NCI-H146 (cell line): Measurements from ENCODE around the gene KLK3.
"Not testable (repeated sequence)": the region's sequence is repeated elsewhere in the genome, so short reads cannot be mapped to it uniquely, and the experiment has no call there.

ENCODE experiments used
- DNase-seq: peaks from one replicate; lab custom pipeline; 2025; lab: John Stamatoyannopoulos, UW

KLK3 gene

GRCh38 chr19:50854636-50855410, at the start of gene KLK3:
Gene KLK3 (plus strand): TSS chr19:50854915. CDS start chr19:50854956, 41 bp downstream.
- DNase-seq = no peak

GRCh38 chr19:50808856-50809255, 45.9 kb upstream of the KLK3 start:
- no peak for DNase-seq

GRCh38 chr19:50811622-50812238, 43.0 kb upstream of the KLK3 start:
- not testable (repeated sequence) for DNase-seq

- DNase-seq = no peak
Observed at GRCh38 chr19:50812474-50812873, 42.2 kb upstream of the KLK3 start.

GRCh38 chr19:50814883-50815282, 39.8 kb upstream of the KLK3 start:
- no peak for DNase-seq

GRCh38 chr19:50815439-50815838, 39.3 kb upstream of the KLK3 start:
- no peak for DNase-seq

GRCh38 chr19:50817941-50818858, 36.5 kb upstream of the KLK3 start:
- DNase-seq = peak; percentile 96

- peak; percentile 88 for DNase-seq
Observed at GRCh38 chr19:50818859-50819472, 35.7 kb upstream of the KLK3 start.

- peak; percentile 60 for DNase-seq
Observed at GRCh38 chr19:50819636-50820035, 35.1 kb upstream of the KLK3 start.

- peak; percentile 37 for DNase-seq
Observed at GRCh38 chr19:50820086-50820485, 34.6 kb upstream of the KLK3 start.

- no peak for DNase-seq
Observed at GRCh38 chr19:50820549-50821247, 34.0 kb upstream of the KLK3 start.

GRCh38 chr19:50821248-50821612, 33.5 kb upstream of the KLK3 start:
- DNase-seq = no peak

GRCh38 chr19:50821622-50822021, 33.1 kb upstream of the KLK3 start:
- no peak for DNase-seq

GRCh38 chr19:50822661-50823208, 32.0 kb upstream of the KLK3 start:
- no peak for DNase-seq

- no peak for DNase-seq
Observed at GRCh38 chr19:50823389-50824042, 31.2 kb upstream of the KLK3 start, which contains the start of gene KLK1. Gene KLK1 (minus strand): TSS chr19:50823787. CDS start chr19:50823748, 39 bp downstream.

GRCh38 chr19:50826492-50827240, 28.0 kb upstream of the KLK3 start:
- no peak for DNase-seq

GRCh38 chr19:50827476-50827875, 27.2 kb upstream of the KLK3 start:
- DNase-seq = no peak

- no peak for DNase-seq
Observed at GRCh38 chr19:50829801-50830200, 24.9 kb upstream of the KLK3 start.

- DNase-seq = peak; percentile 79
Observed at GRCh38 chr19:50830266-50831025, 24.3 kb upstream of the KLK3 start.
